Ovary (tissue), 3 donors: ENCODE measurements around the gene TMEM234.

Experiments used
- CTCF ChIP-seq, 3 donors: fragments of 450-650 bp in 2 of 3; fragments of 200-600 bp in 1 of 3; IDR thresholded peaks; one replicate each; pipeline versions ENCODE4 v1.5.1 to v1.8.0; 2016 to 2022; ENCODE audit warnings: antibody characterized with exemption in 3 of 3, mild to moderate bottlenecking in 1 of 3
- POLR2A ChIP-seq: fragments of 450-650 bp; IDR thresholded peaks from one replicate; pipeline ENCODE4 v1.6.1; 2017; ENCODE audit warnings: antibody characterized with exemption, mild to moderate bottlenecking, moderate library complexity
- donor health status: DM: no; HTN: no; CAD: no.

- TF ChIP-seq POLR2A (no peak), CTCF (IDR thresholded peaks at IDR 0.05) (no peak)
Measured at GRCh38 chr1:32194984-32195383, 27.2 kb downstream of the TMEM234 start.
